Fibroblast of lung (primary cell): ENCODE measurements around the gene CSF1R. TPM values are rescaled to one million over a fixed set of nuclear protein-coding genes. Genes with fewer than 3 reads are reported as not detected.

ENCODE experiments used
- DNase-seq, 2 donors: peaks; one replicate each; pipeline versions ENCODE4 v3.0.0 to v3.0.0-alpha.2; 2010; ENCODE audit warnings: low read depth in 2 of 2
- H2AFZ ChIP-seq: 2 replicates; pipeline ENCODE4 v1.5.1; 2012; ENCODE audit warnings: low read length, control low read depth, inconsistent platforms
- H3K27ac ChIP-seq: 2 replicates; pipeline ENCODE4 v1.5.1; 2011; ENCODE audit warnings: low read length, control low read depth; ENCODE audit not compliant: insufficient read depth
- H3K27me3 ChIP-seq: 2 replicates; pipeline ENCODE4 v1.5.1; 2011; ENCODE audit warnings: mild to moderate bottlenecking, low read length; ENCODE audit not compliant: control insufficient read depth, insufficient read depth
- H3K36me3 ChIP-seq: 2 replicates; pipeline ENCODE4 v1.5.1; 2011; ENCODE audit warnings: low read length; ENCODE audit not compliant: control insufficient read depth, insufficient read depth
- H3K4me1 ChIP-seq: 2 replicates; pipeline ENCODE4 v1.5.1; 2011; ENCODE audit warnings: low read length; ENCODE audit not compliant: control insufficient read depth, insufficient read depth; ENCODE audit errors: extremely low read depth
- H3K4me2 ChIP-seq: 2 replicates; pipeline ENCODE4 v1.5.1; 2011; ENCODE audit warnings: low read length, control low read depth; ENCODE audit not compliant: insufficient read depth; ENCODE audit errors: extremely low read depth
- H3K4me3 ChIP-seq, 4 experiments: fragments of 200-600 bp in 1 of 4; sonication (generic) in 1 of 4; replicated peaks in 1 of 4; 2 replicates each; pipeline ENCODE4 v1.5.1; 2011 to 2016; ENCODE audit warnings: low read length in 4 of 4, low read depth in 3 of 4, mild to moderate bottlenecking in 3 of 4, control low read depth in 2 of 4, inconsistent platforms in 1 of 4, mixed read lengths in 1 of 4; ENCODE audit not compliant: insufficient read depth in 1 of 4; ENCODE audit errors: control extremely low read depth in 1 of 4
- H3K79me2 ChIP-seq: 2 replicates; pipeline ENCODE4 v1.5.1; 2012; ENCODE audit warnings: mild to moderate bottlenecking, low read length, inconsistent platforms; ENCODE audit not compliant: control insufficient read depth, insufficient read depth
- H3K9ac ChIP-seq: 2 replicates; pipeline ENCODE4 v1.5.1; 2011; ENCODE audit warnings: mild to moderate bottlenecking, low read length, control low read depth; ENCODE audit not compliant: insufficient read depth
- H3K9me3 ChIP-seq: 2 replicates; pipeline ENCODE4 v1.5.1; 2012; ENCODE audit warnings: low read depth, low read length; ENCODE audit not compliant: control insufficient read depth, insufficient read depth
- H4K20me1 ChIP-seq: 2 replicates; pipeline ENCODE4 v1.5.1; 2011; ENCODE audit warnings: low read length; ENCODE audit not compliant: control insufficient read depth, insufficient read depth; ENCODE audit errors: extremely low read depth
- EZH2 ChIP-seq: IDR thresholded peaks from 2 replicates; pipeline ENCODE4 v1.5.1; 2012; ENCODE audit warnings: low read length, control low read depth, mild to moderate bottlenecking; ENCODE audit errors: missing control alignments
- polyA plus RNA-seq, 2 donors: library from polyadenylated mRNA; depleted of rRNA in 1 of 2; stranded (reverse) in 1 of 2; unstranded in 1 of 2; fragments of >200 nt; gene quantifications; 2 replicates each; pipeline ENCODE4 v1.2.1, GENCODE V29; 2011 to 2012; ENCODE audit warnings: missing spikeins in 1 of 2
- total RNA-seq: library from RNA; depleted of rRNA; stranded (reverse); fragments of >200 nt; gene quantifications from 2 replicates; pipeline ENCODE4 v1.2.1, GENCODE V29; 2014
- TF ChIP-seq, protein P1 (sequence below), 2 donors: IDR thresholded peaks in 1 of 2; conservative IDR thresholded peaks in 1 of 2; 1 replicate in 1 of 2; 2 replicates in 1 of 2; pipeline ENCODE4 v1.5.1; 2011 to 2012; ENCODE audit warnings: low read length in 2 of 2, control low read depth in 1 of 2, inconsistent platforms in 1 of 2, low read depth in 1 of 2, mild to moderate bottlenecking in 1 of 2

The CSF1R gene
- total and polyA plus RNA-seq, 2 donors (not counting 1 experiment from before 2014, with no cell fraction given): 0.07 TPM; not detected in 1

DNA sequence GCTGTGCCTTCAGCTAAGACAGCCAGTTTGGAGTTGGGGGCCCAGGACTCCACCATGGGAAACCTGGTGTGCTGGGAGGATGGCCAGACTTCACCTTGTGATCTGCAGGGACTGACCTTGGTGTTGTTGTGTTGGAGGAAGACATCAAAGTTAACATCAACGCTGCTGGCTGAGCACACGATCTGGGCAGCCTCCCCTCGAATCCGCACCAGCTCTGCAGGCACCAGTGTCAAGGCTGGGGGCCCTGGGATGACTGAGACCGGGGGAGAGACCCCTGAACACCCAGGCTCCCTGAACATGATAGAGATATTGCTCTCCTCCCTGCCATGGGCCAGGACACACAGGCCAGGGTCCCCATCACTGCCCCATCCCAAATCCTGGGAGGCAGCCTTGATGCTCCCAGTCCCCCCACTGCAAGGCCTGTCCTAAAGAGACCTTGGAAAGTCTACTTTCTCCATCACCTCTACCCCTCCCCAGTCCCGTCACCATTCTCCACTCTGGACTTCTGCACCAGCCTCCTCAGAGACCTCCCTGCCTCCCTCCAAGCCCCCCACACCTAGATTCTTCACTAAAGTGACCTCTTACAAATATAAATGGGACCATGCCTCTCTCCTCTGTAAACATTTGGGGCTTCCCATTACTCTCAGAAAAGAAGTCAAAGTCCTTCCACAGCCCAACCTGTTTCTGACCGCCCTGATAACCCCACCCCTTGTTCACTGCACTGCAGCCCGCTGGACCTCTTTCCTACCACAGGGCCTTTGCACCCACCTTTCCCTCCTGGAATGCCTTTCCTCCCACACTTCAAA, 8.2 kb downstream of the CSF1R start:
- DNase-seq: no peak
- Histone ChIP-seq H3K36me3 (no peaks in the 10 kb centered on the region), H3K4me2 (no peak overlapping the region), H3K9me3 (no peaks in the 10 kb centered on the region), H2AFZ (no peak overlapping the region), H4K20me1 (no peaks in the 10 kb centered on the region), H3K79me2 (no peaks in the 10 kb centered on the region), H3K27me3 (peaks cover 13% of the 10 kb centered on the region), H3K9ac (no peak overlapping the region), H3K4me1 (no peaks in the 10 kb centered on the region), H3K27ac (no peak overlapping the region), H3K4me3 (no peak overlapping the region)
- TF ChIP-seq, protein P1, sequence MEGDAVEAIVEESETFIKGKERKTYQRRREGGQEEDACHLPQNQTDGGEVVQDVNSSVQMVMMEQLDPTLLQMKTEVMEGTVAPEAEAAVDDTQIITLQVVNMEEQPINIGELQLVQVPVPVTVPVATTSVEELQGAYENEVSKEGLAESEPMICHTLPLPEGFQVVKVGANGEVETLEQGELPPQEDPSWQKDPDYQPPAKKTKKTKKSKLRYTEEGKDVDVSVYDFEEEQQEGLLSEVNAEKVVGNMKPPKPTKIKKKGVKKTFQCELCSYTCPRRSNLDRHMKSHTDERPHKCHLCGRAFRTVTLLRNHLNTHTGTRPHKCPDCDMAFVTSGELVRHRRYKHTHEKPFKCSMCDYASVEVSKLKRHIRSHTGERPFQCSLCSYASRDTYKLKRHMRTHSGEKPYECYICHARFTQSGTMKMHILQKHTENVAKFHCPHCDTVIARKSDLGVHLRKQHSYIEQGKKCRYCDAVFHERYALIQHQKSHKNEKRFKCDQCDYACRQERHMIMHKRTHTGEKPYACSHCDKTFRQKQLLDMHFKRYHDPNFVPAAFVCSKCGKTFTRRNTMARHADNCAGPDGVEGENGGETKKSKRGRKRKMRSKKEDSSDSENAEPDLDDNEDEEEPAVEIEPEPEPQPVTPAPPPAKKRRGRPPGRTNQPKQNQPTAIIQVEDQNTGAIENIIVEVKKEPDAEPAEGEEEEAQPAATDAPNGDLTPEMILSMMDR (conservative IDR thresholded peaks at IDR 0.05 in 1 of 2, IDR thresholded peaks at IDR 0.05 in 1 of 2; ENCODE audit: low read depth in 1 of 2, low read length in 2 of 2): no peak
- no peak for TF ChIP-seq EZH2

DNA sequence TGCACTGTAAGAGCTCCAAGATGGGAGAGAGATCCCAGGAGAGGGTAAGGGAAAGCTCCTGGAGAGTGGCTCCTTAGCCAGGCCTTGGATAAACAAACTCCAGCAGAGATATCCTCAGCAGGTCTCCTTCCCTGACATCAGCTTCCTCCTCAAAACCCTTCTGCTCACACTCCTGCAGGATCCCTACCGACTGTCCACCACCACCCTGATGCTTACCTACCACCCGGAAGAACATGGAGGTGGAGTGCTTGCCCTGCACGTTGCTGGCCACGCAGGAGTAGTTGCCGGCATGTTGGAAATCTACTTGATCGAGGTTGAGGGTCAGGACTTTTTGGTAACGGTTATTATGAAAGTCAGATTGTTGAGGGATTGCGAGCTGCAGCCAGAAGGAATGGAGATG, 9.3 kb downstream of the CSF1R start:
- H4K20me1 ChIP-seq: no peaks in the 10 kb centered on the region
- H3K4me3 ChIP-seq: no peak overlapping the region
- H3K79me2 ChIP-seq: no peaks in the 10 kb centered on the region
- H3K4me2 ChIP-seq: no peak overlapping the region
- no peak for DNase-seq
- peaks cover 13% of the 10 kb centered on the region for H3K27me3 ChIP-seq
- no peak for TF ChIP-seq EZH2
- TF ChIP-seq, protein P1 (conservative IDR thresholded peaks at IDR 0.05 in 1 of 2, IDR thresholded peaks at IDR 0.05 in 1 of 2; ENCODE audit: low read depth in 1 of 2, low read length in 2 of 2): no peak
- H3K9me3 ChIP-seq: no peaks in the 10 kb centered on the region
- no peak overlapping the region for H3K27ac ChIP-seq
- H3K4me1 ChIP-seq: no peaks in the 10 kb centered on the region
- H2AFZ ChIP-seq: no peak overlapping the region
- H3K36me3 ChIP-seq: no peaks in the 10 kb centered on the region
- H3K9ac ChIP-seq: no peak overlapping the region

DNA sequence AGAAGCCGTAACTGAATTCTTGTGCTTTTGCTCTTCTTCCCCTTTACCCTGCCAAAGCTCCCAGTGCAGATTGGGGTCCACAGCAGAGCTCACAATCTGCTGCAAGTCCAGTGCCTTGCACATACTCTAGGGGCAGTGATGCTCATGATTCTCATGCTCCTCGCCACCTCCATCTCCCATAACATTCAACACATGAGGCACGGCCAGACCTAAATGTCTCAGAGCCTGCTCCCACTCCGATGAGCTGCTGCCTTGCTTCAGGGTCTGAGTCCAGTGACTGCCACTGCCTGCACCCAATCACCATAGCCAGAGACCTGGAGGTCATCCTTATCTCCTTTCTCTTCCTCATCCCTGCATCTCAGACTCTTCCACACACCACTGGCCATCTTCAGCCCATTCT, 10.5 kb downstream of the CSF1R start:
- no peak overlapping the region for H2AFZ ChIP-seq
- H3K9ac ChIP-seq: no peak overlapping the region
- no peaks in the 10 kb centered on the region for H3K4me1 ChIP-seq
- no peaks in the 10 kb centered on the region for H3K9me3 ChIP-seq
- H3K4me2 ChIP-seq: no peak overlapping the region
- no peaks in the 10 kb centered on the region for H4K20me1 ChIP-seq
- H3K4me3 ChIP-seq: no peak overlapping the region
- no peak for TF ChIP-seq EZH2
- TF ChIP-seq, protein P1 (conservative IDR thresholded peaks at IDR 0.05 in 1 of 2, IDR thresholded peaks at IDR 0.05 in 1 of 2; ENCODE audit: low read depth in 1 of 2, low read length in 2 of 2): no peak
- no peaks in the 10 kb centered on the region for H3K36me3 ChIP-seq
- no peaks in the 10 kb centered on the region for H3K79me2 ChIP-seq
- H3K27ac ChIP-seq: no peak overlapping the region
- H3K27me3 ChIP-seq: peaks cover 13% of the 10 kb centered on the region
- no peak for DNase-seq
